Suprapubic skin (tissue), 4 donors: ENCODE data around the gene SCAMP4.

Experiments used
- CTCF ChIP-seq, 2 donors: fragments of 200-600 bp in 1 of 2; fragments of 450-650 bp in 1 of 2; sonication (generic) in 1 of 2; IDR thresholded peaks; one replicate each; pipeline ENCODE4 v1.5.1; 2016 to 2019; ENCODE audit warnings: antibody characterized with exemption in 2 of 2, mild to moderate bottlenecking in 1 of 2, moderate library complexity in 1 of 2
- POLR2A ChIP-seq, 2 donors: fragments of 450-650 bp; IDR thresholded peaks; one replicate each; pipeline ENCODE4 v1.6.1; 2017; ENCODE audit warnings: antibody characterized with exemption in 2 of 2, mild to moderate bottlenecking in 2 of 2, moderate library complexity in 2 of 2
- POLR2AphosphoS5 ChIP-seq, 3 donors: sonication (generic); formaldehyde crosslinking; IDR thresholded peaks; one replicate each; pipeline ENCODE4 v1.6.1; 2017; ENCODE audit warnings: antibody characterized with exemption in 3 of 3

GRCh38 chr19:1917926-1918325 is 12.7 kb downstream of the SCAMP4 start:
- TF ChIP-seq POLR2AphosphoS5 (IDR thresholded peaks at IDR 0.05), result no peak
- no peak for TF ChIP-seq CTCF (IDR thresholded peaks at IDR 0.05)
- no peak for TF ChIP-seq POLR2A (IDR thresholded peaks at IDR 0.05)
